ENCODE measurements around the gene SRSF1.
A peak's percentile ranks its signal among the peaks of the same experiment; 100 is the strongest.
"Not testable (repeated sequence)": the region's sequence is repeated elsewhere in the genome, so short reads cannot be mapped to it uniquely, and the experiment has no call there.

SRSF1 gene

GRCh38 chr17:57963149-57963511 is 43.9 kb downstream of the SRSF1 start:
- no peak for DNase-seq

- no peak for DNase-seq
Observed at GRCh38 chr17:57962279-57963148, 44.5 kb downstream of the SRSF1 start.

- no peak for DNase-seq
Observed at GRCh38 chr17:57959929-57960328, 47.1 kb downstream of the SRSF1 start.

GRCh38 chr17:57958391-57958790 is 48.7 kb downstream of the SRSF1 start:
- DNase-seq = not testable (repeated sequence)

- DNase-seq = no peak
Observed at GRCh38 chr17:57957886-57958285, 49.2 kb downstream of the SRSF1 start.

GRCh38 chr17:57957120-57957850 is 49.8 kb downstream of the SRSF1 start:
- no peak for DNase-seq

- DNase-seq = no peak
Observed at GRCh38 chr17:57956291-57957119, 50.5 kb downstream of the SRSF1 start.

- peak; percentile 36 for DNase-seq
Observed at GRCh38 chr17:57955183-57955931, 51.7 kb downstream of the SRSF1 start, which contains the start of gene CUEDC1. Gene CUEDC1, minus strand, starts transcription at chr17:57955412. Its CDS starts 69,848 bp downstream, at chr17:57885564.

GRCh38 chr17:57954397-57955182 is 52.5 kb downstream of the SRSF1 start:
- DNase-seq = peak; percentile 31

- DNase-seq = no peak
Observed at GRCh38 chr17:57953705-57954396, 53.2 kb downstream of the SRSF1 start.
